Measurements from ENCODE around the gene SRXN1.

Gene SRXN1

GRCh38 chr20:635028-635892 lies 17.7 kb downstream of the SRXN1 start:
- no peak overlapping the region for H3K4me3 ChIP-seq (replicated peaks; ENCODE audit: low read depth, low read length)
- TF ChIP-seq, protein P1, sequence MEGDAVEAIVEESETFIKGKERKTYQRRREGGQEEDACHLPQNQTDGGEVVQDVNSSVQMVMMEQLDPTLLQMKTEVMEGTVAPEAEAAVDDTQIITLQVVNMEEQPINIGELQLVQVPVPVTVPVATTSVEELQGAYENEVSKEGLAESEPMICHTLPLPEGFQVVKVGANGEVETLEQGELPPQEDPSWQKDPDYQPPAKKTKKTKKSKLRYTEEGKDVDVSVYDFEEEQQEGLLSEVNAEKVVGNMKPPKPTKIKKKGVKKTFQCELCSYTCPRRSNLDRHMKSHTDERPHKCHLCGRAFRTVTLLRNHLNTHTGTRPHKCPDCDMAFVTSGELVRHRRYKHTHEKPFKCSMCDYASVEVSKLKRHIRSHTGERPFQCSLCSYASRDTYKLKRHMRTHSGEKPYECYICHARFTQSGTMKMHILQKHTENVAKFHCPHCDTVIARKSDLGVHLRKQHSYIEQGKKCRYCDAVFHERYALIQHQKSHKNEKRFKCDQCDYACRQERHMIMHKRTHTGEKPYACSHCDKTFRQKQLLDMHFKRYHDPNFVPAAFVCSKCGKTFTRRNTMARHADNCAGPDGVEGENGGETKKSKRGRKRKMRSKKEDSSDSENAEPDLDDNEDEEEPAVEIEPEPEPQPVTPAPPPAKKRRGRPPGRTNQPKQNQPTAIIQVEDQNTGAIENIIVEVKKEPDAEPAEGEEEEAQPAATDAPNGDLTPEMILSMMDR (IDR thresholded peaks at IDR 0.05; ENCODE audit: low read length, missing control alignments) = no peak
- no peak for DNase-seq (ENCODE audit: low read depth)

DNA sequence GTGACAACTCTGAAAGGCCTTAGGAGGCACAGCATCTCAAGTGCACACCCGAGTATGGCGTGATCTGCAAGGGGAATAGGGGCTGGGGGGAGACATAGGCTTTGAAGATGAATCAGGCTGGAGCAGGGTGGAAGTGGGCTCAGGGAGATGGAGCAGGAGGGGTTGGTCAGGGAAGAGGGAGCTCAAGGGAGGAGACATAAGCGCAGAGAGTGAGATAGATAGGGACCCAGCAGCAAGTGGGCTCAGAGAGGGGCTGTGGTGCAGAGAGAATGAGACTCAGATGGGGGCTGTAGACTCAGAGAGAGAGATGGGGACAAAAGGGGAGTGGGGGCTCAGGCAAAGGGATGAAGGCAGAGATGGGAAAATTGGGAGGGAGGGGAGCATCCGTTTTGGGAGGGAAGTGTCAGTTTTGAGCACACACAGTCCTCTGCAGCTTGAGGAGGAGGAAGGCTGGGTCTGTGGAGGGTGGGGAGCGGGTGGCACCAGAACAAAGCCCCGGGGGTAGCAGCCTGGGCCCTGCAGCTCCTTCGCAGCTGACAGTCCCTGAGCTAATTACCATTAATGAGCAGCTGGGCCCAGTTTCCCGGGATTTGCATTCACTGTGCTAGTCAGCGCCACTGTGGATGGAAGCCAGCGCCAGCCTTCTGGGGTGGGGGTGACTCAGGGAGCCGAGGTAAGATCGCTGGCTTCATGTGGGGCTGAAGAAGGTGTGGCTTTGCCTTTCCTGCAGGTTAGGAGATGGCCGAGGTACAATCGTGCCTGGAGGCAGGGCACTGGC lies 18.7 kb downstream of the SRXN1 start:
- no peak for DNase-seq (ENCODE audit: low read depth)
- TF ChIP-seq, protein P1 (IDR thresholded peaks at IDR 0.05; ENCODE audit: low read length, missing control alignments) = no peak

GRCh38 chr20:631101-631500 lies 21.9 kb downstream of the SRXN1 start:
- TF ChIP-seq, protein P1 (IDR thresholded peaks at IDR 0.05; ENCODE audit: low read length, missing control alignments) = no peak
- no peak for DNase-seq (ENCODE audit: low read depth)
- H3K4me3 ChIP-seq (replicated peaks; ENCODE audit: low read depth, low read length) = no peak overlapping the region

More for the DNA sequence above, 18.7 kb downstream of the SRXN1 start:
- no peak overlapping the region for H3K4me3 ChIP-seq (replicated peaks; ENCODE audit: low read depth, low read length)

DNA sequence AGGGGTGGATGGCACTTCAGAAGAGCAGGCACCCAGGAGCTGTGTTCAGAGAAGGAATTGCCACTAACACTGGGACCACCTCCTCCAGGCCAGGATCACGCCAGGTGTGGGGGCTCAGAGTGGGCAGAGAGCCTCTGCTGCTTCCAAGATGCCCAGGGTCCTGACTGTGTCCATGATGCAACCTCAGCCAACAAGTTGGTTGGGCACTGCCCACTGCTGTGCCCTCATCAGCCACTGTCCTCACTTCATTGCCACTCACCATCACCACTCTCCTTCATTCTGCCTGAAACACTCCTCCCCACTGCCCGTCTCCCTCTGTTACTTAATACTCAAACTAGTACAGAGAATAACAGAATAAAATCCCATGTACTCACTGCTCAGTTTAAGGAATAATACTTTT lies 26.4 kb downstream of the SRXN1 start:
- DNase-seq (ENCODE audit: low read depth) = no peak
- TF ChIP-seq, protein P1 (IDR thresholded peaks at IDR 0.05; ENCODE audit: low read length, missing control alignments) = no peak
- no peak overlapping the region for H3K4me3 ChIP-seq (replicated peaks; ENCODE audit: low read depth, low read length)

DNA sequence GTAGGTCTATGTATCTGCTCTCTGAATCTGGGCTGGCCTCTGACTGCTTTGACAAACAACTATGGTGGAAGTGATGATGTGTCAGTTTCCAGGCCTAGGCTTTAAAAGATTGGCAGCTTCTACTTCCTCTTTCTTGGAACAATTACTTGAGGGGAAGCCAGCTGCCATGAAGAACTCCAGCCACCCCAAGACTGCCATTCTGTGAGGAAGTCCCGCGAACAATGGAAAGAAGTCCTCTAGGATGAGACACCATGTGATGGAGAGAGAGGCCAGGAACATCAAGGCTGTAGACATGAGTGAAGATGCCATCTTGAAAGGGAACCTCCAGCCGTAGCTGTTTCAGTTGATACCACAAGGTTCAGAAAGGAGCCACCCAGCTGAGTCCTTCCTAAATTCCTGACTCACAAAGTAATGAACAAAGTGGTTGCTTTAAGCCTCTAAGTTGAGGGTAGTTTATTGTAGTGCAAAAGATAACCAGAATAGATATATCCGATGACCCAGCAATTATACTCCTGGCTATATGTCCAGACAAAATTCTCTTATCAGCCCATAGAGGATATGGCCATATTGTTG lies 27.6 kb downstream of the SRXN1 start:
- no peak overlapping the region for H3K4me3 ChIP-seq (replicated peaks; ENCODE audit: low read depth, low read length)
- no peak for DNase-seq (ENCODE audit: low read depth)
- TF ChIP-seq, protein P1 (IDR thresholded peaks at IDR 0.05; ENCODE audit: low read length, missing control alignments) = no peak

- no peak for DNase-seq (ENCODE audit: low read depth)
- no peak overlapping the region for H3K4me3 ChIP-seq (replicated peaks; ENCODE audit: low read depth, low read length)
- TF ChIP-seq, protein P1 (IDR thresholded peaks at IDR 0.05; ENCODE audit: low read length, missing control alignments) = no peak
Measured at GRCh38 chr20:623704-624103, 29.3 kb downstream of the SRXN1 start.

Measured in fibroblast of pulmonary artery (primary cell).